Lower leg skin (tissue), 4 donors: ENCODE data around the gene KPNA6. TPM values are rescaled to one million over a fixed set of nuclear protein-coding genes. Genes with fewer than 3 reads are reported as not detected.

ENCODE experiments used
- DNase-seq, 2 donors: peaks; one replicate each; pipeline ENCODE4 v3.0.0-alpha.2; 2019; ENCODE audit warnings: low spot score in 2 of 2
- H3K4me3 ChIP-seq: fragments of 200-600 bp; sonication (generic); 2 replicates; pipeline ENCODE4 v1.5.1; 2017; ENCODE audit warnings: mild to moderate bottlenecking, low read depth; ENCODE audit not compliant: poor library complexity, severe bottlenecking
- CTCF ChIP-seq, 3 donors: fragments of 450-650 bp; IDR thresholded peaks; one replicate each; pipeline ENCODE4 v1.5.1; 2016; ENCODE audit warnings: antibody characterized with exemption in 3 of 3, mild to moderate bottlenecking in 3 of 3, moderate library complexity in 2 of 3
- POLR2A ChIP-seq, 2 donors: fragments of 450-650 bp; IDR thresholded peaks; one replicate each; pipeline ENCODE4 v1.6.1; 2016 to 2017; ENCODE audit warnings: antibody characterized with exemption in 2 of 2, mild to moderate bottlenecking in 1 of 2, moderate library complexity in 1 of 2
- WGBS, 2 donors: methylation state at CpG; one replicate each; pipeline ENCODE4 v1.1.5; 2018; 5-methylcytosine and 5-hydroxymethylcytosine counted together
- intact Hi-C: fragments of 100-400 bp; cut with DNase I; formaldehyde crosslinking; loops from one replicate; pipeline ENCODE4 v1.15.0; 2023; ENCODE audit warnings: low total_unique reads
- total RNA-seq, 4 donors: library from RNA; depleted of rRNA; stranded (reverse); fragments of >200 nt; gene quantifications; one replicate each; pipeline ENCODE4 v1.1.0, GENCODE V29; 2016

Gene KPNA6
- total RNA-seq, 4 donors from 2014 or later: 44.2 to 48.5 (median 44.3) TPM

- no peak for DNase-seq
- no peak for TF ChIP-seq CTCF (IDR thresholded peaks at IDR 0.05)
- TF ChIP-seq POLR2A (IDR thresholded peaks at IDR 0.05): no peak
- no peak overlapping the region for H3K4me3 ChIP-seq
- intact Hi-C loops: no loop called here
Observed at GRCh38 chr1:32195972-32196823, 88.3 kb downstream of the KPNA6 start.

GRCh38 chr1:32197074-32197473, 89.2 kb downstream of the KPNA6 start:
- WGBS, 2 donors: 84 to 92% methylated on average over 1 of the region's 1 CpG
- no peak overlapping the region for H3K4me3 ChIP-seq
- TF ChIP-seq POLR2A (IDR thresholded peaks at IDR 0.05): no peak
- no peak for TF ChIP-seq CTCF (IDR thresholded peaks at IDR 0.05)
- DNase-seq: no peak
- intact Hi-C loops: no loop called here

GRCh38 chr1:32197837-32198236, 90.0 kb downstream of the KPNA6 start:
- TF ChIP-seq CTCF (IDR thresholded peaks at IDR 0.05): no peak
- no peak for TF ChIP-seq POLR2A (IDR thresholded peaks at IDR 0.05)
- 76 to 81% methylated on average over 6 of the region's 6 CpGs for WGBS, 2 donors
- no peak overlapping the region for H3K4me3 ChIP-seq
- no peak for DNase-seq
- intact Hi-C loops: no loop called here

- H3K4me3 ChIP-seq: no peak overlapping the region
- DNase-seq: no peak
- TF ChIP-seq CTCF (IDR thresholded peaks at IDR 0.05) (no peak), POLR2A (IDR thresholded peaks at IDR 0.05) (no peak)
- WGBS, 2 donors: 82 to 85% methylated on average over 3 of the region's 3 CpGs
- intact Hi-C loops: no loop called here
Observed at GRCh38 chr1:32198237-32199042, 90.6 kb downstream of the KPNA6 start.

GRCh38 chr1:32199043-32199716, 91.3 kb downstream of the KPNA6 start:
- no peak for DNase-seq
- TF ChIP-seq CTCF (IDR thresholded peaks at IDR 0.05): no peak
- no peak for TF ChIP-seq POLR2A (IDR thresholded peaks at IDR 0.05)
- no peak overlapping the region for H3K4me3 ChIP-seq
- WGBS, 2 donors: 57 to 70% methylated on average over 4 of the region's 4 CpGs
- intact Hi-C loops: no loop called here
